Esophagus squamous epithelium (tissue), 5 donors: ENCODE measurements around the gene BRAF. TPM values are rescaled to one million over a fixed set of nuclear protein-coding genes. Genes with fewer than 3 reads are reported as not detected.
"Not testable (repeated sequence)": the region's sequence is repeated elsewhere in the genome, so short reads cannot be mapped to it uniquely, and the experiment has no call there.

Experiments
- DNase-seq: peaks from one replicate; lab custom pipeline; 2025; lab: John Stamatoyannopoulos, UW
- H3K27ac ChIP-seq, 4 donors: fragments of 200-600 bp; sonication (generic); one replicate each; pipeline ENCODE4 v1.5.1; 2016 to 2019; ENCODE audit warnings: mild to moderate bottlenecking in 1 of 4
- H3K27me3 ChIP-seq, 4 donors: fragments of 200-600 bp; sonication (generic); 1 replicate in 3 of 4; 2 replicates in 1 of 4; pipeline versions ENCODE4 v1.5.1 to v1.6.0; 2017 to 2021; ENCODE audit warnings: antibody characterized with exemption in 1 of 4
- H3K36me3 ChIP-seq, 3 donors: fragments of 200-600 bp; sonication (generic); one replicate each; pipeline ENCODE4 v1.5.1; 2016 to 2019
- H3K4me1 ChIP-seq, 3 donors: fragments of 200-600 bp; sonication (generic); one replicate each; pipeline ENCODE4 v1.5.1; 2017 to 2019
- H3K4me3 ChIP-seq, 4 donors: fragments of 200-600 bp; sonication (generic); 1 replicate in 3 of 4; 2 replicates in 1 of 4; pipeline ENCODE4 v1.5.1; 2016 to 2019; ENCODE audit warnings: mild to moderate bottlenecking in 2 of 4, moderate library complexity in 1 of 4
- H3K9me3 ChIP-seq, 3 donors: fragments of 200-600 bp; sonication (generic); one replicate each; pipeline ENCODE4 v1.5.1; 2016 to 2019
- CTCF ChIP-seq, 6 experiments: fragments of 450-650 bp in 4 of 6; fragments of 200-600 bp in 2 of 6; sonication (generic) in 2 of 6; IDR thresholded peaks; one replicate each; pipeline ENCODE4 v1.5.1; 2016 to 2019; ENCODE audit warnings: antibody characterized with exemption in 6 of 6, mild to moderate bottlenecking in 4 of 6, moderate library complexity in 4 of 6
- POLR2A ChIP-seq, 4 donors: fragments of 450-650 bp; IDR thresholded peaks; one replicate each; pipeline ENCODE4 v1.6.1; 2017; ENCODE audit warnings: antibody characterized with exemption in 4 of 4, mild to moderate bottlenecking in 4 of 4, moderate library complexity in 3 of 4
- WGBS, 2 donors: methylation state at CpG; one replicate each; pipeline ENCODE4 v1.1.5; 2018; 5-methylcytosine and 5-hydroxymethylcytosine counted together
- intact Hi-C: fragments of 100-400 bp; cut with DNase I; formaldehyde crosslinking; loops from one replicate; pipeline ENCODE4 v1.15.0; 2022
- total RNA-seq, 4 donors: library from RNA; depleted of rRNA; stranded (reverse); fragments of >200 nt; gene quantifications; one replicate each; pipeline ENCODE4 v1.1.0, GENCODE V29; 2016
- donor health status: DM: yes; HTN: yes; CAD: no.

BRAF gene
- total RNA-seq, 4 donors from 2014 or later, result 10.0 to 40.6 (median 20.6) TPM

GRCh38 chr7:140888087-140888486, 36.6 kb downstream of the BRAF start:
- H3K4me3 ChIP-seq, result no peak overlapping the region
- H3K36me3 ChIP-seq, result no peaks in the 10 kb centered on the region
- DNase-seq, result no peak
- TF ChIP-seq POLR2A (IDR thresholded peaks at IDR 0.05) (no peak), CTCF (IDR thresholded peaks at IDR 0.05) (no peak)
- H3K27ac ChIP-seq, result no peak overlapping the region
- 86 to 93% methylated on average over 4 of the region's 4 CpGs for WGBS, 2 donors
- intact Hi-C loops, result no loop called here
- no peaks in the 10 kb centered on the region for H3K9me3 ChIP-seq
- no peaks in the 10 kb centered on the region for H3K27me3 ChIP-seq
- H3K4me1 ChIP-seq, result no peaks in the 10 kb centered on the region

GRCh38 chr7:140885735-140886334, 38.9 kb downstream of the BRAF start:
- Histone ChIP-seq H3K4me3 (no peak overlapping the region), H3K27ac (no peak overlapping the region), H3K4me1 (no peaks in the 10 kb centered on the region), H3K36me3 (no peaks in the 10 kb centered on the region), H3K27me3 (no peaks in the 10 kb centered on the region), H3K9me3 (no peaks in the 10 kb centered on the region)
- no peak for DNase-seq
- no peak for TF ChIP-seq CTCF (IDR thresholded peaks at IDR 0.05)
- TF ChIP-seq POLR2A (IDR thresholded peaks at IDR 0.05), result no peak
- intact Hi-C loops, result no loop called here
- WGBS, 2 donors, result 79 to 84% methylated on average over 1 of the region's 1 CpG

- Histone ChIP-seq H3K27ac (no peak overlapping the region), H3K9me3 (no peaks in the 10 kb centered on the region), H3K4me3 (no peak overlapping the region), H3K27me3 (no peaks in the 10 kb centered on the region), H3K36me3 (no peaks in the 10 kb centered on the region), H3K4me1 (no peaks in the 10 kb centered on the region)
- no peak for DNase-seq
- intact Hi-C loops, result no loop called here
- no peak for TF ChIP-seq POLR2A (IDR thresholded peaks at IDR 0.05)
- TF ChIP-seq CTCF (IDR thresholded peaks at IDR 0.05), result no peak
- WGBS, 2 donors, result 81 to 84% methylated on average over 1 of the region's 1 CpG
Observed at GRCh38 chr7:140883378-140883777, 41.4 kb downstream of the BRAF start.

GRCh38 chr7:140882834-140883233, 41.9 kb downstream of the BRAF start:
- H3K27me3 ChIP-seq, H3K4me1 ChIP-seq, H3K36me3 ChIP-seq, intact Hi-C loops, H3K27ac ChIP-seq, H3K9me3 ChIP-seq, DNase-seq, H3K4me3 ChIP-seq: not testable (repeated sequence)
- WGBS, 2 donors, result 93 to 96% methylated on average over 2 of the region's 2 CpGs

GRCh38 chr7:140881507-140882228, 43.1 kb downstream of the BRAF start:
- no peaks in the 10 kb centered on the region for H3K27me3 ChIP-seq
- WGBS, 2 donors, result 60 to 70% methylated on average over 3 of the region's 3 CpGs
- H3K9me3 ChIP-seq, result no peaks in the 10 kb centered on the region
- no peaks in the 10 kb centered on the region for H3K36me3 ChIP-seq
- intact Hi-C loops, result no loop called here
- TF ChIP-seq CTCF (IDR thresholded peaks at IDR 0.05) (no peak), POLR2A (IDR thresholded peaks at IDR 0.05) (no peak)
- no peak overlapping the region for H3K27ac ChIP-seq
- no peak overlapping the region for H3K4me3 ChIP-seq
- no peak for DNase-seq
- H3K4me1 ChIP-seq, result peaks cover 0 to 6% (median 2%) of the 10 kb centered on the region in 3 donors
